ENCODE data around the gene SERTAD3.
"Not testable (repeated sequence)": the region's sequence is repeated elsewhere in the genome, so short reads cannot be mapped to it uniquely, and the experiment has no call there.

SERTAD3 gene

GRCh38 chr19:40411125-40411842 lies 32.9 kb downstream of the SERTAD3 start:
- no peak for DNase-seq (ENCODE audit: low read depth in 2 of 2)

- DNase-seq (ENCODE audit: low read depth in 2 of 2), result no peak
These were observed 34.1 kb downstream of the SERTAD3 start for GRCh38 chr19:40410030-40410389.

- DNase-seq (ENCODE audit: low read depth in 2 of 2), result not testable (repeated sequence)
These were observed 35.6 kb downstream of the SERTAD3 start for GRCh38 chr19:40408598-40408925.

- no peak for DNase-seq (ENCODE audit: low read depth in 2 of 2)
These were observed 36.2 kb downstream of the SERTAD3 start for GRCh38 chr19:40407714-40408597.

GRCh38 chr19:40403262-40403984 lies 40.7 kb downstream of the SERTAD3 start:
- peak; percentile 51 to 61 for DNase-seq (ENCODE audit: low read depth in 2 of 2)

- DNase-seq (ENCODE audit: low read depth in 2 of 2), result no peak
These were observed 43.6 kb downstream of the SERTAD3 start for GRCh38 chr19:40400559-40400958.

GRCh38 chr19:40398417-40399131 lies 45.6 kb downstream of the SERTAD3 start:
- DNase-seq (ENCODE audit: low read depth in 2 of 2), result peak; percentile 14 to 44

- no peak for DNase-seq (ENCODE audit: low read depth in 2 of 2)
These were observed 46.6 kb downstream of the SERTAD3 start for GRCh38 chr19:40397568-40397906.

- no peak for DNase-seq (ENCODE audit: low read depth in 2 of 2)
These were observed 47.1 kb downstream of the SERTAD3 start for GRCh38 chr19:40396886-40397567.

- no peak for DNase-seq (ENCODE audit: low read depth in 2 of 2)
These were observed 48.2 kb downstream of the SERTAD3 start for GRCh38 chr19:40395956-40396355.

GRCh38 chr19:40394816-40395210 lies 49.3 kb downstream of the SERTAD3 start:
- DNase-seq (ENCODE audit: low read depth in 2 of 2), result no peak

GRCh38 chr19:40393894-40394815 lies 50.0 kb downstream of the SERTAD3 start:
- DNase-seq (ENCODE audit: low read depth in 2 of 2), result no peak

- no peak for DNase-seq (ENCODE audit: low read depth in 2 of 2)
These were observed 51.1 kb downstream of the SERTAD3 start for GRCh38 chr19:40392894-40393517.

GRCh38 chr19:40392123-40392522 lies 52.0 kb downstream of the SERTAD3 start:
- DNase-seq (ENCODE audit: low read depth in 2 of 2), result no peak

All from activated CD8-positive, alpha-beta memory T cell treated with anti-CD3 and anti-CD28 coated beads for 4 hours (primary cell).